Sigmoid colon (tissue), 3 donors: ENCODE measurements around the gene UBASH3B.

ENCODE experiments used
- POLR2A ChIP-seq, 2 donors: fragments of 450-650 bp; IDR thresholded peaks; one replicate each; pipeline ENCODE4 v1.6.1; 2016; ENCODE audit warnings: antibody characterized with exemption in 2 of 2, mild to moderate bottlenecking in 2 of 2, moderate library complexity in 2 of 2
- TF ChIP-seq, protein P1 (sequence below), 4 experiments: fragments of 450-650 bp in 3 of 4; fragments of 200-600 bp in 1 of 4; IDR thresholded peaks; one replicate each; pipeline ENCODE4 v1.5.1; 2016 to 2019; ENCODE audit warnings: antibody characterized with exemption in 4 of 4, mild to moderate bottlenecking in 3 of 4, moderate library complexity in 2 of 4

DNA sequence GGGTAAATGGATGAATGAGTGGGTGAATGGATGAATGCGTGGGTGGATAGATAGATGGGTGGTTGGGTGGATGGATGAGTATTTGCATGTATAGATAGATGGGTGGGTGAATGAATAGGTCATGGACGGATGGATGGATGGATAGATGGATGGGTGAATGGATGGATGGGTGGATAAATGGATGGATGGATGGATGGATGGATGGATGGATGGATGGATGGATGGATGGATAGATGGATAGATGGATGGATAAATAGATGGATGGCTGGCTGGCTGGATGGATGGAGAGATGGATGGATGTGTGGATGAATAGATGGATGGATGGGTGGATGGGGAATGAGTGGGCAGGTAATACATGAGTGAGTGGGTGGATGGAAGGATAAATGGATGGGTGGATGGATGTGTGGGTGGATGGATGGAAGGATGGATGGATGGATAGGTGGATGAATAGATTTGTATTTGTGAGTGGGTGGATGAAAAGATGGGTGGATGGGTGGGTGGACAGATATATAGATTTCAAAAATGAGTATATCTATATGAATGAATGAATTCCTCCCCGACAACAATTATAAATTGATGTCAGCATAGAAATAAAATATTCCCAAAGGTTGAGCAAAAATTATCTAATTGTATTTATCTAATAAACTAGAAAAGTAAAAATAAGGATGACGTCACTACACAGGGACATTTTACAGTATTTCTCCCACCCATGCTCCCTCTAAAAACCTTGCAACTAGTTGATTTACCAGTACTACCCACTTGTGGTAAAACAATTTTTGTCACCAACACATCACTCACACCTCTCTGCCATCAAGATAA is 182.2 kb downstream of the UBASH3B start:
- TF ChIP-seq, protein P1, sequence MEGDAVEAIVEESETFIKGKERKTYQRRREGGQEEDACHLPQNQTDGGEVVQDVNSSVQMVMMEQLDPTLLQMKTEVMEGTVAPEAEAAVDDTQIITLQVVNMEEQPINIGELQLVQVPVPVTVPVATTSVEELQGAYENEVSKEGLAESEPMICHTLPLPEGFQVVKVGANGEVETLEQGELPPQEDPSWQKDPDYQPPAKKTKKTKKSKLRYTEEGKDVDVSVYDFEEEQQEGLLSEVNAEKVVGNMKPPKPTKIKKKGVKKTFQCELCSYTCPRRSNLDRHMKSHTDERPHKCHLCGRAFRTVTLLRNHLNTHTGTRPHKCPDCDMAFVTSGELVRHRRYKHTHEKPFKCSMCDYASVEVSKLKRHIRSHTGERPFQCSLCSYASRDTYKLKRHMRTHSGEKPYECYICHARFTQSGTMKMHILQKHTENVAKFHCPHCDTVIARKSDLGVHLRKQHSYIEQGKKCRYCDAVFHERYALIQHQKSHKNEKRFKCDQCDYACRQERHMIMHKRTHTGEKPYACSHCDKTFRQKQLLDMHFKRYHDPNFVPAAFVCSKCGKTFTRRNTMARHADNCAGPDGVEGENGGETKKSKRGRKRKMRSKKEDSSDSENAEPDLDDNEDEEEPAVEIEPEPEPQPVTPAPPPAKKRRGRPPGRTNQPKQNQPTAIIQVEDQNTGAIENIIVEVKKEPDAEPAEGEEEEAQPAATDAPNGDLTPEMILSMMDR (IDR thresholded peaks at IDR 0.05): no peak
- no peak for TF ChIP-seq POLR2A (IDR thresholded peaks at IDR 0.05)
